Measurements from ENCODE around the gene REPIN1. TPM values are rescaled to one million over a fixed set of nuclear protein-coding genes. Genes with fewer than 3 reads are reported as not detected.

REPIN1 gene
- total RNA-seq, 3 donors from 2014 or later (not counting 1 experiment from before 2014, with no cell fraction given), result 58.9 to 79.4 (median 76.5) TPM

DNA sequence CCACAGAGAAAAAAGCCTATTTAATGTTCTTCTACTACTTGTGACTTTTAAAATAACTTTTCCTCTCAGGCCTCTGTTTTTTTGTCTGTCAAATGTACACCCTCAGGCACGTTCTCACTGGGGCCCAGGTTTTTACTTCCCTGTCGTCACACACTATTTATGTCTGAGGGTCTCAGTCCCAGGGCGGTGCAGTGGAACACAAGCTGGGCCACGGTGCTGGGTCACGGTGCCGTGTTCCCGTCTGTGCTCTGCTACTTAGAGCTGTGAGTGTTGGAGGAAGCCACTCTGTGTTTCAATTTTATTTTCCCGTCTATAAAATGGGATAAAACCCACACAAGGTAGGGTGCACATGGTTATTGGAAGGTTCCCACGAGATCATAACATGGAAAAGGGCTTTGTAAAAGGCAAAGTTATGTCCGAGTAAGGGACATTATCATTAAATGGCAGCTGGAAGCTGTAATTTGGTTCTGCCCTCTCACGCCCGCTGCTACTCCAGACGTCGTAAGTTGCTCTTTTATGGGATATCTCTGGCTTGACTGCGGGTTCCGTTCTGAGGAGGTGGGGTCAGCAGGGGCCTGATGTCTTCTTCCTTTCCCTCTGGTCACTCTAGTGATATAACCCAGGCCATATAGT, 35.7 kb downstream of the REPIN1 start:
- no peaks in the 10 kb centered on the region for H3K9me3 ChIP-seq (ENCODE audit: control insufficient read depth, insufficient read depth, low read length)
- H3K36me3 ChIP-seq (ENCODE audit: control insufficient read depth, insufficient read depth, low read length), result peaks cover 4% of the 10 kb centered on the region
- no peak for ATAC-seq
- no peaks in the 10 kb centered on the region for H3K9me3 Mint-ChIP-seq
- peak; percentile 24 to 35 for DNase-seq
- H3K27me3 Mint-ChIP-seq (ENCODE audit: low read depth in 2 of 2), result no peaks in the 10 kb centered on the region
- peaks cover 39% of the 10 kb centered on the region for H3K4me1 ChIP-seq (ENCODE audit: control insufficient read depth, insufficient read depth, low read length)
- H3K4me1 Mint-ChIP-seq, result peaks cover 34 to 37% of the 10 kb centered on the region in 2 donors
- H3K27ac ChIP-seq (ENCODE audit: low read length), result peak overlapping the region; percentile 99
- WGBS (ENCODE audit: insufficient coverage), result 34% methylated on average over 15 of the region's 16 CpGs
- peak overlapping the region; percentile 87 for H3K4me3 ChIP-seq (ENCODE audit: low read length)
- H3K27ac Mint-ChIP-seq, result peak overlapping the region; percentile 90 to 91
- no peaks in the 10 kb centered on the region for H3K27me3 ChIP-seq (ENCODE audit: control insufficient read depth, insufficient read depth, low read length)
- H3K36me3 Mint-ChIP-seq, result no peaks in the 10 kb centered on the region
- TF ChIP-seq, protein P1, sequence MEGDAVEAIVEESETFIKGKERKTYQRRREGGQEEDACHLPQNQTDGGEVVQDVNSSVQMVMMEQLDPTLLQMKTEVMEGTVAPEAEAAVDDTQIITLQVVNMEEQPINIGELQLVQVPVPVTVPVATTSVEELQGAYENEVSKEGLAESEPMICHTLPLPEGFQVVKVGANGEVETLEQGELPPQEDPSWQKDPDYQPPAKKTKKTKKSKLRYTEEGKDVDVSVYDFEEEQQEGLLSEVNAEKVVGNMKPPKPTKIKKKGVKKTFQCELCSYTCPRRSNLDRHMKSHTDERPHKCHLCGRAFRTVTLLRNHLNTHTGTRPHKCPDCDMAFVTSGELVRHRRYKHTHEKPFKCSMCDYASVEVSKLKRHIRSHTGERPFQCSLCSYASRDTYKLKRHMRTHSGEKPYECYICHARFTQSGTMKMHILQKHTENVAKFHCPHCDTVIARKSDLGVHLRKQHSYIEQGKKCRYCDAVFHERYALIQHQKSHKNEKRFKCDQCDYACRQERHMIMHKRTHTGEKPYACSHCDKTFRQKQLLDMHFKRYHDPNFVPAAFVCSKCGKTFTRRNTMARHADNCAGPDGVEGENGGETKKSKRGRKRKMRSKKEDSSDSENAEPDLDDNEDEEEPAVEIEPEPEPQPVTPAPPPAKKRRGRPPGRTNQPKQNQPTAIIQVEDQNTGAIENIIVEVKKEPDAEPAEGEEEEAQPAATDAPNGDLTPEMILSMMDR (IDR thresholded peaks at IDR 0.05), result no peak
- H3K4me3 Mint-ChIP-seq, result peak overlapping the region; percentile 94
- intact Hi-C loops (cut with micrococcal nuclease), result loop anchor here (2.0 kb wide), 2 partner anchors 25 to 35 kb away; partner anchors contain the start of genes REPIN1 and ZNF775

DNA sequence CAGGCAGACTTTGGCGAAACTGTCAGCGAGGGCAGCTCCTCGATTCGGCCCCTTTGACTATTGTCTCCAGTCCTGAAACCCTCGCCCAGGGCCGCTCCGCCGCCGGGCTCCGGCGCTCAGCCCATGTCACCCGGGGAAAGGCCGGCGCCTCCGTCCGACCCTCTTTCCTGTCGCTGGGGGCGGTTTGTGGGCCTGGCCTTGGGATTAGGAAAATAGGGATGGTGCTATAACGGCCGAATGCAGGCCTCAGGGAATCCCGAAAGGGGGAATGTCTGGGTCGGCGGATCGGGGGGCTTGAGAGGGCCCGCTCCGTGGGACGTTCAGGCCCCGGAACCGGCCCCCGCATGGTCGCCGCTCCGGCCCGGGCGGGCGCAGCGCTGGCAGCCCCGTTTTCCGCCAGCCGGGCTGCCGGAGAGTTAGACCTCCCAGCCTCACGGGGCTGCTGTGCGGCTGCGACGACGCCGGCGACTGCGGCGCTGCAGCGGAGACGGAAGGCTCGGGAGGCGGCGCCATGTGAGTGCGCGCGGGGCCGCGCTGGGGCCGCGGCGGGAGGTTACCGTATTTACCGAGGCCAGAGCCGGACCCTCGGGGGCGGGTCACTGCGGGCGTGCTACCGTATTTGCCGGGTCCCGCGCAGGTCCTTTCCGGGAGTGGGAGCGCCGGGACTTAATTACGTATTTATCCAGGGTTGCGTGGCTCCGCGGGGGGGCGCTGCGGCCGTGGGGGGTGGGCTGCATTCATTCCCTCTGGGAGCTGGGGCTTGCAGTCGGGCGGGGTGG, 36.4 kb downstream of the REPIN1 start:
- Histone ChIP-seq H3K27ac (ENCODE audit: low read length) (peak overlapping the region; percentile 99), H3K36me3 (ENCODE audit: control insufficient read depth, insufficient read depth, low read length) (peaks cover 4% of the 10 kb centered on the region), H3K27me3 (ENCODE audit: control insufficient read depth, insufficient read depth, low read length) (no peaks in the 10 kb centered on the region), H3K4me1 (ENCODE audit: control insufficient read depth, insufficient read depth, low read length) (peaks cover 43% of the 10 kb centered on the region), H3K9me3 (ENCODE audit: control insufficient read depth, insufficient read depth, low read length) (no peaks in the 10 kb centered on the region), H3K4me3 (ENCODE audit: low read length) (peak overlapping the region; percentile 87)
- no peaks in the 10 kb centered on the region for H3K36me3 Mint-ChIP-seq
- no peaks in the 10 kb centered on the region for H3K27me3 Mint-ChIP-seq (ENCODE audit: low read depth in 2 of 2)
- TF ChIP-seq, protein P1 (IDR thresholded peaks at IDR 0.05), result peak; percentile 23
- ATAC-seq (peak; percentile 84 to 90 (median 88)), DNase-seq (peak; percentile 74 to 90)
- H3K4me1 Mint-ChIP-seq, result peaks cover 34 to 37% of the 10 kb centered on the region in 2 donors
- H3K9me3 Mint-ChIP-seq, result no peaks in the 10 kb centered on the region
- peak overlapping the region; percentile 90 to 91 for H3K27ac Mint-ChIP-seq
- intact Hi-C loops (cut with micrococcal nuclease), result loop anchor here (2.0 kb wide), 2 partner anchors 26 to 36 kb away; partner anchors contain the start of genes REPIN1 and ZNF775
- H3K4me3 Mint-ChIP-seq, result peak overlapping the region; percentile 94
- WGBS (ENCODE audit: insufficient coverage), result under 1% methylated on average over 86 of the region's 86 CpGs

DNA sequence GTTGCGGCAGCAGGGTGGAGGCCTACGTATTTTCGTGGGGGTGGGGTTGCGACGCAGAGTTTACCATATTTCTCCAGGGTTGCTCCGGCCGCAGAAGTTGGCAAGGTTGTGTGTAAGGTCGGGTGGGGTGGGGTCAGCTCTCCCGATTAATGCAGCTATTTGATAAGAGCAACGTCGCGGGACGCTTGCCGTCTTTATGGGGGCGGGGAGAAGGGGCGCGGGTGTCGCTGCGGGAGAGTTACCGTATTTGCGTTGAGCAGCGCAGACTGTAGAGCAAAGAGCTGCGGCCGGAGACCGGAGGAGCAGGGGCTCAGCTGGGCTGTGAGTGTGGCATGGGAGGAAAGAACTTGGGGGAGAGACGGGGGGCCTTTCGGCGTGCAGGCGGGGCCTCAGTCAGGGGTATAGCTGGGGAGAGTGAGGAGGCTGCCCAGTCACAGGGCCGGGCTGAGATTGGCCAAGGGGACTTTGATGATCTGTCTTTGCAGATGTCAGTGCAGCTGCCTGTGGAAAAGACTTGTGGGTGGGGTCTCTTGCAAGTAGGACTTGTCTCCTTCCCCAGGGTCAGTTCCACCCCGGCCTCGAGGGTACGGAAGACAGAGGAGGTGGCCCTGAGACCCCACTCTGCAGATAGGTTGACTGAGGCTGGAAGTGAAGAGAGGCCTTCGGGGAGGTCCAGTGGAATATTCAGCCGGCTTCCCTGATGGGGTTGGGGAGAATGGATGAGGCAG, 37.1 kb downstream of the REPIN1 start:
- no peaks in the 10 kb centered on the region for H3K9me3 ChIP-seq (ENCODE audit: control insufficient read depth, insufficient read depth, low read length)
- DNase-seq (peak in 1 of 2 donors; percentile 41), ATAC-seq (peak; percentile 21 to 33 (median 29))
- Mint-ChIP-seq H3K4me3 (peak overlapping the region; percentile 94), H3K27me3 (ENCODE audit: low read depth in 2 of 2) (no peaks in the 10 kb centered on the region), H3K27ac (peak overlapping the region; percentile 90 to 91), H3K4me1 (peaks cover 34 to 37% of the 10 kb centered on the region in 2 donors), H3K9me3 (no peaks in the 10 kb centered on the region), H3K36me3 (no peaks in the 10 kb centered on the region)
- H3K27me3 ChIP-seq (ENCODE audit: control insufficient read depth, insufficient read depth, low read length), result no peaks in the 10 kb centered on the region
- intact Hi-C loops (cut with micrococcal nuclease), result loop anchor here (2.0 kb wide), 2 partner anchors 27 to 37 kb away; partner anchors contain the start of genes REPIN1 and ZNF775
- peaks cover 43% of the 10 kb centered on the region for H3K4me1 ChIP-seq (ENCODE audit: control insufficient read depth, insufficient read depth, low read length)
- peaks cover 8% of the 10 kb centered on the region for H3K36me3 ChIP-seq (ENCODE audit: control insufficient read depth, insufficient read depth, low read length)
- TF ChIP-seq, protein P1 (IDR thresholded peaks at IDR 0.05), result no peak
- H3K4me3 ChIP-seq (ENCODE audit: low read length), result peak overlapping the region; percentile 87
- WGBS (ENCODE audit: insufficient coverage), result 10% methylated on average over 35 of the region's 35 CpGs
- H3K27ac ChIP-seq (ENCODE audit: low read length), result peak overlapping the region; percentile 89

Data from natural killer cell (primary cell).